Measurements from ENCODE around the gene LYZL2.
A peak's percentile ranks its signal among the peaks of the same experiment; 100 is the strongest.
"Not testable (repeated sequence)": the region's sequence is repeated elsewhere in the genome, so short reads cannot be mapped to it uniquely, and the experiment has no call there.

Gene LYZL2

DNA sequence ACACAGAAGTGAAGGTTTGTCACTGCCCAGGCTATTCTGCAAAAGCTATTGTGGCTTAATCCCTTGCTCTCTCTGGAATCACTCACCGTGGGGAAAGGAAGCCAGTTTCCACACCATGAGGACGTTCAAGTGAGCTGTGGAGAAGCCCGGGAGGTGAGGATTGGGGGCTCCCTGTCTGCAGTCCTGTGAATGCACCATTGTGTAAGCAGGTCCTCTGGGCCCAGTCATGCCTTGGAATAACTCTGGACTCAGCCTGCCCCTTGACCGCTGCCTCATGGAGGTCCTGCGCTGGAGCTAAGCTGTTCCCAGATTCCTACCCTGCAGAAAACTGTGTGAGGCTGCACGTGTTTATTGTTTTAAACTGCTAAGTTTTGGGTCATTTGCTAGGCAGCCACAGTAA is 33.5 kb downstream of the LYZL2 start:
- FAIRE-seq (no peak), DNase-seq (ENCODE audit: insufficient read length) (no peak)
- no peak for TF ChIP-seq POLR2A (IDR thresholded peaks at IDR 0.05; ENCODE audit: low read depth, low read length)
- TF ChIP-seq TAF1 (IDR thresholded peaks at IDR 0.05; ENCODE audit: borderline replicate concordance, low read depth, low read length): no peak
- no peak for TF ChIP-seq POLR2AphosphoS5 (IDR thresholded peaks at IDR 0.05; ENCODE audit: low read depth, low read length)

DNA sequence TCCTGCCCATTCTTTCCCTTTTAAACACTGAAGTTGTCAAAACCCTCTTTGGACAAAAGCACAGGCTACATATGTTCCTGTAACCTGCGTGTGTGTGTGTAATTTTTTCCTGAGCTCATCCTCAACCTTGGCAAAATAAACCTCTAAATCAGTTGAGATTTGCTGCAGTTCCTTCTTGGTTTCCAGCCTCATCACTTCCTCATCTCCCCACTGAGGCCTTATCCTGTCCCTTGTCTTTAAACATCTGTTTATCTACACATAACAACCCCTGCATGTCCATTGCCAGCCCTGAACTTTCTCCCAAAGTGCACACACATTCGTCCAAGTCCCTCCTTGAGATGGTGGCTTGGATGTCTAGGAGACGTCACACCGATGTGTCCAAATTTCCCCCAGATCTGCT is 35.5 kb downstream of the LYZL2 start:
- FAIRE-seq: no peak
- TF ChIP-seq POLR2AphosphoS5 (IDR thresholded peaks at IDR 0.05; ENCODE audit: low read depth, low read length) (no peak), POLR2A (IDR thresholded peaks at IDR 0.05; ENCODE audit: low read depth, low read length) (no peak), TAF1 (IDR thresholded peaks at IDR 0.05; ENCODE audit: borderline replicate concordance, low read depth, low read length) (no peak)
- no peak for DNase-seq (ENCODE audit: insufficient read length)

DNA sequence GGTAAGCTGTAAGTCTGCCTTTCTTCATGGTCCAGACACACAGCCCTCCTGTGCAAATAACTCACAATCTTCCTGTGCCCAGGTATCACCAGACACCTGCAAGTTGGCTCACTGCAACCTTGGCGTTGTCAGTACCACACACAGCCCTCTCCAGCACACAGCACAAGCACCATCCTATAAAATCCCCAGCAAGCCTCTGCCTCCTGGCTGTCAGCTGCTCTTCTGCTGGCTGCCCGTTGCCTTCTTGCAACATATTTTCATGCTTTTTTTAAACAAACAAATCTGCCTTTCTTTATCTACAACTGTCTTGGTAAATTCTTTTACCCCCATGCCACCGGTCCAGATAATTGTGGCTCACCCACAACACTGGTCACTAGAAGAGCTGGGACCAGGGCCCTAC is 36.8 kb downstream of the LYZL2 start:
- FAIRE-seq; DNase-seq (ENCODE audit: insufficient read length): not testable (repeated sequence)

DNA sequence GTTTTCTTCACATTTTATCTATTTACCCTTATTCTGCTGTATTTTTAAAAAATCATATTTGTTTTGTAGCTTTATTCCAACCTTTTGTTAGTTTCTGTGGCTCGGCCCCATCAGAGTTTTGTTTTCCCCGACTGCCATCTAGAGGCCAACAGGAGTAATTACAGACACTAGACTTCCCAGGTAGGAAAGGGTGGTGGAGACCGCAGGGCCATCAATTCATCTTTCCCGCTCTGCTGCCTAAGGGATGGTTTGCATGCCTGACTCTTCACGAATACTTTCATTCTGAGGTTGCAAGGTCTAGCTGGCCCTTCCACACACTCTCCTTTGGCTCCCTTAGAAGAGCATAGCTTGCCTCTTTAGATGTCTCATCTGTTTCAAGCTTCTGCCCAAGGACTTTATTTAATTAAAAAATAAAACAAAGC is 38.3 kb downstream of the LYZL2 start:
- FAIRE-seq (no peak), DNase-seq (ENCODE audit: insufficient read length) (no peak)
- TF ChIP-seq POLR2A (IDR thresholded peaks at IDR 0.05; ENCODE audit: low read depth, low read length) (no peak), POLR2AphosphoS5 (IDR thresholded peaks at IDR 0.05; ENCODE audit: low read depth, low read length) (no peak), TAF1 (IDR thresholded peaks at IDR 0.05; ENCODE audit: borderline replicate concordance, low read depth, low read length) (no peak)

DNA sequence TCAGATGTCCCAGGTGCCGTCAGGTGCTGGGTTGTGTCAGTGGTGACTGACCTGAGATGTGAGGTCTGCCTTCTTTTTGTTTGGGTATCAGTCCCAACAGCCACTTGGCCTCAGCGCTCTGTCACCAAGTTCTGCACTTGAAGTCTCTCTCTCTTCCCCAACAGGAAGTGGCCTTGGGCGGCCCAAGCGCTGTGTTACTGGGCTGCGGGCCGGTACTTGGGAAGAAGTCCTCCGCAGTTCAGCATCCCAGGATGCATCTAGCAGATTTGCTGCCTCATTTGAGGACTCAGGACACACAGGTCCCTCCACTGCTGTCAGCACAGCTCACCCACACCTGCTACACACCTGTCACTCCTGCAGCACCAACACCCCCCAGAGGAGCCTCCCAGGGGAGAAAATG is 40.1 kb downstream of the LYZL2 start:
- FAIRE-seq (no peak), DNase-seq (ENCODE audit: insufficient read length) (no peak)
- TF ChIP-seq POLR2AphosphoS5 (IDR thresholded peaks at IDR 0.05; ENCODE audit: low read depth, low read length): no peak
- TF ChIP-seq POLR2A (IDR thresholded peaks at IDR 0.05; ENCODE audit: low read depth, low read length): no peak
- no peak for TF ChIP-seq TAF1 (IDR thresholded peaks at IDR 0.05; ENCODE audit: borderline replicate concordance, low read depth, low read length)

DNA sequence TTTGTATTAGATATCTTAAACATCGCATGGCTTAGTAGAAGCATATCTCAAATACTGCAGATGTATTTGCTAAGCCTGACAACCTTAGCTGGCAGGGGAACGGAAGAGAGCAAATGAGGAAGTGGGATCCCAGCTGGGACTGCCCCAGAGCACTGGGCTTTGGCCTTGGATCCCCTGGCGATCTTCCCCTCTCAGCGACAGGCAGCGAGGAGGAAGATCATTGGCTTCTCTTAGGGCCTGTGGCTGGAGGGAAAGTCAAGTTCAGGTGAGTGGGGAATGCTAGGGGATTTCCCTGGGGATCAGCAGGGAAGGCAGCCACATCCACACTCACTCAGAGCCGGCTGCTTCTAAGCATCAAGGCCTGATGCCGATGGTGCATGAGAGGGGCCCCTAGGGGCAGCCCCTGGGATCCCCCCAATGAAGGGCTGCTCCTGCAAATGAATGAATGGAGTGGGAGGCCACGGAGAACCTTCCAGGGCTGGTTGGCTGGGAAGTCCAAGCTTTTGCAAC is 42.0 kb downstream of the LYZL2 start:
- FAIRE-seq: peak; percentile 89
- TF ChIP-seq POLR2A (IDR thresholded peaks at IDR 0.05; ENCODE audit: low read depth, low read length) (no peak), POLR2AphosphoS5 (IDR thresholded peaks at IDR 0.05; ENCODE audit: low read depth, low read length) (peak; percentile 16; the same call in 1 of the 2 replicates), TAF1 (IDR thresholded peaks at IDR 0.05; ENCODE audit: borderline replicate concordance, low read depth, low read length) (no peak)

DNA sequence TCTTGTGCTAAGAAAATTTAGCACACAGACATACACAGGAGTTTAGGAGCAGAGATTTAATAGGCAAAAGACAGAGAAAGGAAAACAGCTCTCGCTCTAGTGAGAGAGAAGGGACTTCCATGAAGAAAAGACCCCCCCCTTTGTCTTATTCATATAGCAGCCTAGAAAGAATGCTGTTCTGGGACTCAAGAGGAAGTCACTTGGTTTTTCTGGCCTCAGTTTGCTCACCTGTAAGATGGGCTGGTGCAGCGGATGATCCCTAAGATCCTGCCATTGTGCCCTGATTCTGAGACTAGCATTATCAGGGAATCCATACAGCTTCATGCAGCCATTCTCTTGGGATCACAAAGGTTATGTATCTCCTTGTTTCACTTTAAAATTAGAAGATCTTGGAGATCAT is 42.7 kb downstream of the LYZL2 start:
- no peak for DNase-seq (ENCODE audit: insufficient read length)
- no peak for FAIRE-seq
- no peak for TF ChIP-seq TAF1 (IDR thresholded peaks at IDR 0.05; ENCODE audit: borderline replicate concordance, low read depth, low read length)
- no peak for TF ChIP-seq POLR2AphosphoS5 (IDR thresholded peaks at IDR 0.05; ENCODE audit: low read depth, low read length)
- TF ChIP-seq POLR2A (IDR thresholded peaks at IDR 0.05; ENCODE audit: low read depth, low read length): no peak

More for the DNA sequence above, 42.0 kb downstream of the LYZL2 start:
- DNase-seq (ENCODE audit: insufficient read length): peak; percentile 39

DNA sequence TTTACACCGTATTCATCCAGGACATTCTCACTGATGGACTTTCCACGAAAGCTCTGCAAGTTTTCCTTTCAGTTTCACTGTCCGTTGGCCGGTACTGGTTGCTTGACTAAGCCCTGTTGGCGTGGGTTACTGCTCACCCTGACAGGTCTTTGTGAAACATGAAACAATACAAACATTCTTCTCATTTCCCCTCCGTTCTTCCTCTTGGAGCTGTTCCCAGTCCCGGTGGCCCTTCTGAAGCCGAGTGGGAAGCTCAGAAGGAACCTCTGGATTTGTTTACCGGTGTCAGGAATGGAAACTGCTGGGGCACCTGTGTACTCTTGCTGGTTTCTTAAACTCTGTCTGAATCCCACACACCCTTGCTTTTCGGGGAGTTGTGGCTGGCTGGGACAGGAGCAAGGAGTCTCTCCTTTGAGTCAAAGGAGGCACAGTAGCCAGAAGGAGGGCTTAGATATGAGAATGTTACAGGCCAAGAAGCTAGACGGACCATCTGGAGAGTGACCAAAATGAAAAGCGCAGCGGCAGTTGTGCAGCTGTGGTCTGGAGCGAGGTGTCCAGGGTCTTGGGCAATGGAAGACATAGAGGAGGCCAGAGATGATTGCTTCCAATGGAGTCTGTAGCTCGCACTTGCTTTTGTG is 45.7 kb downstream of the LYZL2 start:
- peak; percentile 89 for FAIRE-seq
- DNase-seq (ENCODE audit: insufficient read length): no peak
- TF ChIP-seq POLR2AphosphoS5 (IDR thresholded peaks at IDR 0.05; ENCODE audit: low read depth, low read length) (no peak), POLR2A (IDR thresholded peaks at IDR 0.05; ENCODE audit: low read depth, low read length) (peak; percentile 31; the same call in 1 of the 2 replicates)

DNA sequence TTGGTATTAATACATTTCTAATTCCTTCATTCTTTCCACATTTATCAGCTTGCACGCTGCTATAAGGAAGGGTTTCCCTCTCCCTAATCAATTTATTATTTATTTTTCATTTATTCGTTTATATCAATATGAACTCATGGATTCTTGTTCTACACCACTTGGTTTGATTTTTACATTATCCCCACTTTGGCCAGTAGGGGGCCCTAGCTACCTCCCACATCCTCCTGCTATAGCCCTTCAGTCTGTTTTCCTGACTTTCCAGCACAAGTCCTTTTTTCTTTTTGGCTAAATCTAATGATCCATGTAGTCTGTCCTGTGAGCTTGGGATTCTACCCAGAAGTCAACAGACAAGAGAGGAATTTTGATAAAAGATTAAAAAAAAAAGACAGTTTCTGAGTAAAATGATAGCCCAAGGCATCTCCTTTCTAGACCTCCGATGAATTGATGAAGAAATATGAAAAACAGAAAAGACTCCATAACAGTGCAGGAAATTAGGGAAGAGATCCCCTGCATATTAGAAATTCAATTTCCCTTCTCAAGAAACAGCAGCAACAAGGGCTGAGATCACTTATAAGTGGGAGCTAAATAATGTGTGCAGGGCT is 47.7 kb downstream of the LYZL2 start:
- no peak for TF ChIP-seq TAF1 (IDR thresholded peaks at IDR 0.05; ENCODE audit: borderline replicate concordance, low read depth, low read length)
- DNase-seq (ENCODE audit: insufficient read length) (no peak), FAIRE-seq (no peak)

DNA sequence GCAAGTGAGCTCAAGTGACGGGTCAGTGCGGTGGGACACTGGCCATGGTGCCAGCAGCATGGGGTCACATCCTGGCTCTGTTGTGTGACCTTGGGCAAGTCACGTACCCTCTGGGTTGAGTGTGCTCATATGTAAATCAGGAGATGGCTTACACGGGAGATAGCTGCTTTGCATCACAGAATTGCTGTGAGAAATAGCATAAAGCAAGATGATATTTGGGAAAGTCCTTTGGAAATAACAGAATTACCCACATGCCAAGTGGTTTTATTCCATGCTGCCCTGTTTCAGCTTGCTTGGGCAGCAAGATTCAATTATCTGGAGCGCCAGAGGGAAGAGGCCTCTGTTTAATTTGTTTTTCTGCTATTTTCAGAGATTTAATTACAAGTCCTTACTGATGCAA is 48.9 kb downstream of the LYZL2 start:
- TF ChIP-seq POLR2A (IDR thresholded peaks at IDR 0.05; ENCODE audit: low read depth, low read length) (no peak), POLR2AphosphoS5 (IDR thresholded peaks at IDR 0.05; ENCODE audit: low read depth, low read length) (no peak)
- no peak for DNase-seq (ENCODE audit: insufficient read length)
- no peak for FAIRE-seq

DNA sequence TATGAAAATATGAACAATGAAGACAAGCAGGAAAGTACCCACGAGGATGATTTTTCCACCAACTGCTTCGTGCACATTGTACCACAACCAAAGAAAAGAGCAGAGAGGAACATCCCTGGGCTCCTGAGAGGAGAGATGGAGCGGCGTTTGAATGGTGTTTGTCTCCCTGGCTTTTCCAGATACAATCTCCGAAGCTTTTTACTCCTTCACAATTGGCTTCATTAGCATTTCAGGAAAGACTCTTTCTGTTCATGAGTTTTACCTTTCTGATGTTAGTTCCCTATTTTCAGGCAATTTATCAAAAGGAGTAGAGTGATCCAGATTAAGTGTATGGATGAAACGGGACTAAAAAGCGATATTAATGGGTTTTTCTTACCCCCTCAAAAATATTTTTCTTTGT is 49.3 kb downstream of the LYZL2 start:
- no peak for TF ChIP-seq POLR2AphosphoS5 (IDR thresholded peaks at IDR 0.05; ENCODE audit: low read depth, low read length)
- TF ChIP-seq TAF1 (IDR thresholded peaks at IDR 0.05; ENCODE audit: borderline replicate concordance, low read depth, low read length): no peak
- no peak for TF ChIP-seq POLR2A (IDR thresholded peaks at IDR 0.05; ENCODE audit: low read depth, low read length)
- FAIRE-seq (no peak), DNase-seq (ENCODE audit: insufficient read length) (no peak)

DNA sequence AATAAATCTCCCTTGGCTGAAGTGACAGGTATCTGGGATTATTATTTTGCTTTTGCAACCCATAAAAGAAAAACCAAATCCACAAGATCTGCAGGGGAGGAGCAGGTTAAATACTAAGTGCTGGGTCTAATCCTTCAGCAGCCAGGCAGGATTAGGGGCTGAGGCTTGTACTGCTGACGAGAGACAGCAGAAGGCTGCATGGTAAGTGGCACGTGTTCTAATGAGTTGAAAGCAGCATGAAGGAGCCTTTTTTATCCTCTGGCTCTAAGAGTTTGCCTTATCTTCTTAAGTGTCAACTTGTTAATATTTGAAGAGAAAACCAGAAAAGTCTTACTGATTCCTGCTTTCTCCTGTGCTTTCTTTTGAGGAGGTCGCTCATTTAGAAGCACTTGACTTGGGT is 50.0 kb downstream of the LYZL2 start:
- FAIRE-seq: no peak
- no peak for TF ChIP-seq POLR2A (IDR thresholded peaks at IDR 0.05; ENCODE audit: low read depth, low read length)
- no peak for TF ChIP-seq POLR2AphosphoS5 (IDR thresholded peaks at IDR 0.05; ENCODE audit: low read depth, low read length)
- TF ChIP-seq TAF1 (IDR thresholded peaks at IDR 0.05; ENCODE audit: borderline replicate concordance, low read depth, low read length): no peak
- no peak for DNase-seq (ENCODE audit: insufficient read length)

Measured in GM12892 (cell line).